ENCODE measurements around the gene RNASEH2C. TPM values are rescaled to one million over a fixed set of nuclear protein-coding genes. Genes with fewer than 3 reads are reported as not detected.

Gene RNASEH2C
- total and polyA plus RNA-seq, 7 donors: 17.5 to 62.3 (median 38.4) TPM

DNA sequence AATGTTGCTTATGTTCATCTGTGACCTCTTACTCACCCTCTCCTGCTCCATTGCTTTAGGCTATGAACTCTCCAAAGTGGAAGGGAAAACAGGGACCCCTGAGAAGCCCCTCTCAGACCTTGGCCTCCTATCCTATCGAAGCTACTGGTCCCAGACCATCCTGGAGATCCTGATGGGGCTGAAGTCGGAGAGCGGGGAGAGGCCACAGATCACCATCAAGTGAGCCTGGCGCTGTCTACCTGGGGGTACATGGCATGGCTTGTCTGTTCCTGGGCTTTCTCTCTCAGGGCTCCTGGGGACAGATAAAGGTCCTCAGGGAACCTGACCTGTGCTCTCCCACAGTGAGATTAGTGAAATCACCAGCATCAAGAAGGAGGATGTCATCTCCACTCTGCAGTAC, 2.1 kb downstream of the RNASEH2C start:
- TF ChIP-seq, protein P1, sequence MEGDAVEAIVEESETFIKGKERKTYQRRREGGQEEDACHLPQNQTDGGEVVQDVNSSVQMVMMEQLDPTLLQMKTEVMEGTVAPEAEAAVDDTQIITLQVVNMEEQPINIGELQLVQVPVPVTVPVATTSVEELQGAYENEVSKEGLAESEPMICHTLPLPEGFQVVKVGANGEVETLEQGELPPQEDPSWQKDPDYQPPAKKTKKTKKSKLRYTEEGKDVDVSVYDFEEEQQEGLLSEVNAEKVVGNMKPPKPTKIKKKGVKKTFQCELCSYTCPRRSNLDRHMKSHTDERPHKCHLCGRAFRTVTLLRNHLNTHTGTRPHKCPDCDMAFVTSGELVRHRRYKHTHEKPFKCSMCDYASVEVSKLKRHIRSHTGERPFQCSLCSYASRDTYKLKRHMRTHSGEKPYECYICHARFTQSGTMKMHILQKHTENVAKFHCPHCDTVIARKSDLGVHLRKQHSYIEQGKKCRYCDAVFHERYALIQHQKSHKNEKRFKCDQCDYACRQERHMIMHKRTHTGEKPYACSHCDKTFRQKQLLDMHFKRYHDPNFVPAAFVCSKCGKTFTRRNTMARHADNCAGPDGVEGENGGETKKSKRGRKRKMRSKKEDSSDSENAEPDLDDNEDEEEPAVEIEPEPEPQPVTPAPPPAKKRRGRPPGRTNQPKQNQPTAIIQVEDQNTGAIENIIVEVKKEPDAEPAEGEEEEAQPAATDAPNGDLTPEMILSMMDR (IDR thresholded peaks at IDR 0.05): no peak
- 90 to 98% (median 97%) methylated on average over 4 of the region's 4 CpGs for WGBS, 3 donors
- H3K9me3 ChIP-seq: no peaks in the 10 kb centered on the region
- H3K4me3 ChIP-seq: no peak overlapping the region
- intact Hi-C loops (cut with DNase I): no loop called here
- H3K27ac ChIP-seq: no peak overlapping the region
- ATAC-seq: no peak
- H3K4me1 ChIP-seq: peaks cover 16% of the 10 kb centered on the region
- no peaks in the 10 kb centered on the region for H3K27me3 ChIP-seq (ENCODE audit: insufficient read depth in 3 of 3, low read length in 2 of 3)
- no peak for DNase-seq
- H3K36me3 ChIP-seq (ENCODE audit: insufficient read depth in 1 of 2, low read depth in 1 of 2): peaks cover 20 to 63% of the 10 kb centered on the region in 2 donors

DNA sequence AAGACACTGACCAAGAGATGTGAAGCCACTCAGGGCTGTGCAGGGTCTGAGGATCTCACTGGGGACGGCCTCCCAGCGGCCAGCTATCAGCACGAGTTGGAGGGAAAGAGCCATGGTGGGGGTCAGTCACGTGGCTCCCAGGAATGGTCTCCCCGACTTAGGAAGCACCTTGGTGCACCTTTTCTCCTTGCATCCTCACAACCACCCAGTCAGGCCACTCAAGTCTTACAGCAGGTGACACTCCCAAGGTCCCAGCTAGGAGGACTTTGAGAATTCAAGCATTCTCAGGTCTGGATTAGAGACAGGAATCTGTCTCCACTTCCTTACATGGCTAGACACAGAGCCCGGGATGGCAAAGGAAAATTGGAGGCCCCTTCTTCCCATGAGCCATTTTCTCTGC, 2.7 kb downstream of the RNASEH2C start:
- no peak for DNase-seq
- TF ChIP-seq, protein P1 (IDR thresholded peaks at IDR 0.05): no peak
- peaks cover 23% of the 10 kb centered on the region for H3K4me1 ChIP-seq
- intact Hi-C loops (cut with DNase I): no loop called here
- peaks cover 21 to 69% of the 10 kb centered on the region in 2 donors for H3K36me3 ChIP-seq (ENCODE audit: insufficient read depth in 1 of 2, low read depth in 1 of 2)
- H3K27ac ChIP-seq: no peak overlapping the region
- no peaks in the 10 kb centered on the region for H3K9me3 ChIP-seq
- no peak overlapping the region for H3K4me3 ChIP-seq
- H3K27me3 ChIP-seq (ENCODE audit: insufficient read depth in 3 of 3, low read length in 2 of 3): no peaks in the 10 kb centered on the region
- 57 to 71% (median 59%) methylated on average over 6 of the region's 6 CpGs for WGBS, 3 donors
- ATAC-seq: no peak

- intact Hi-C loops (cut with DNase I): no loop called here
- H3K27ac ChIP-seq: no peak overlapping the region
- DNase-seq (no peak), ATAC-seq (no peak)
- H3K4me3 ChIP-seq: no peak overlapping the region
- TF ChIP-seq, protein P1 (IDR thresholded peaks at IDR 0.05): no peak
- no peaks in the 10 kb centered on the region for H3K9me3 ChIP-seq
- no peaks in the 10 kb centered on the region for H3K27me3 ChIP-seq (ENCODE audit: insufficient read depth in 3 of 3, low read length in 2 of 3)
- H3K4me1 ChIP-seq: peaks cover 25% of the 10 kb centered on the region
- peaks cover 21 to 71% of the 10 kb centered on the region in 2 donors for H3K36me3 ChIP-seq (ENCODE audit: insufficient read depth in 1 of 2, low read depth in 1 of 2)
- 60 to 76% (median 63%) methylated on average over 14 of the region's 14 CpGs for WGBS, 3 donors
Measured at GRCh38 chr11:65716774-65717405, 3.7 kb downstream of the RNASEH2C start.

DNA sequence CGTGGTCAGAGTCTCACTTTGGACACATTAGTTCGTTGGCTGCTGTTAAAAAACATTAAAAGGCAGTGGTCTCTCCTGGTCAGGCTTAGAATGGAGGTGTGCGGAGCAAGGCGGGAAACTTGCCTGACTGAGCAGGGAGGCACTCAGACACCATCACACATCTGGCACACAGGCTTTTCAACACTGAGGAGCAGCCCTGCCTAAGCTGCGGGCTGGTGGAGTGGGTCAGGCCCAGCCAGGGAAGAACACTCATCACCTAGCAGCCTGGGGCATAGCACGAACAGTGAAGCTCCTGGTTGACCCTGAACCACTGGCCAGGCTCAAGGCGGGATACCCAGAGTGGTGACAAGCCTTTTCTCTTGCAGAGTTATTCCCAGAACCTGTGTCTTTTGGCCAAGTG, 4.3 kb downstream of the RNASEH2C start:
- TF ChIP-seq, protein P1 (IDR thresholded peaks at IDR 0.05): no peak
- DNase-seq: no peak
- peaks cover 25% of the 10 kb centered on the region for H3K4me1 ChIP-seq
- ATAC-seq: no peak
- H3K27ac ChIP-seq: no peak overlapping the region
- WGBS, 3 donors: 78 to 90% (median 88%) methylated on average over 7 of the region's 7 CpGs
- peaks cover 21 to 71% of the 10 kb centered on the region in 2 donors for H3K36me3 ChIP-seq (ENCODE audit: insufficient read depth in 1 of 2, low read depth in 1 of 2)
- no peak overlapping the region for H3K4me3 ChIP-seq
- no peaks in the 10 kb centered on the region for H3K9me3 ChIP-seq
- intact Hi-C loops (cut with DNase I): no loop called here
- no peaks in the 10 kb centered on the region for H3K27me3 ChIP-seq (ENCODE audit: insufficient read depth in 3 of 3, low read length in 2 of 3)

DNA sequence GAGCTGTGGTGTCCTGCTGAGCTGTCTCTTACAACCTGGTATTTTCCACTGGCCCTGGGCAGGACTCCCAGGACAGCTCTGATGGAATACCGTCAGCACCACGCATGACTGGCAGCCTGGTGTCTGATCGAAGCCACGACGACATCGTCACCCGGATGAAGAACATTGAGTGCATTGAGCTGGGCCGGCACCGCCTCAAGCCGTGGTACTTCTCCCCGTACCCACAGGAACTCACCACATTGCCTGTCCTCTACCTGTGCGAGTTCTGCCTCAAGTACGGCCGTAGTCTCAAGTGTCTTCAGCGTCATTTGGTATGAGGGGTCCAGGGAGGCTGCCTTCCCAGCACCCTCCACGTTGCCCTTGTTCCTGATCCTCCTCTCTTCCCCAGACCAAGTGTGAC, 6.2 kb downstream of the RNASEH2C start:
- TF ChIP-seq, protein P1 (IDR thresholded peaks at IDR 0.05): no peak
- Histone ChIP-seq H3K36me3 (ENCODE audit: insufficient read depth in 1 of 2, low read depth in 1 of 2) (peaks cover 21 to 68% of the 10 kb centered on the region in 2 donors), H3K27ac (no peak overlapping the region), H3K4me1 (peaks cover 22% of the 10 kb centered on the region), H3K4me3 (no peak overlapping the region), H3K27me3 (ENCODE audit: insufficient read depth in 3 of 3, low read length in 2 of 3) (no peaks in the 10 kb centered on the region), H3K9me3 (no peaks in the 10 kb centered on the region)
- ATAC-seq (no peak), DNase-seq (no peak)
- 71 to 81% (median 76%) methylated on average over 16 of the region's 16 CpGs for WGBS, 3 donors
- intact Hi-C loops (cut with DNase I): loop anchor here in 1 of 2 donors (5.0 kb wide), 3 partner anchors 68 to 273 kb away; partner anchors contain the start of genes AP5B1 and PCNX3

All from psoas muscle (tissue), 8 donors.